ENCODE results near the gene CD40. TPM values are rescaled to one million over a fixed set of nuclear protein-coding genes. Genes with fewer than 3 reads are reported as not detected.
A peak's percentile ranks its signal among the peaks of the same experiment; 100 is the strongest.

The CD40 gene
- total RNA-seq, 1 donor from 2014 or later, result 35.7 TPM

DNA sequence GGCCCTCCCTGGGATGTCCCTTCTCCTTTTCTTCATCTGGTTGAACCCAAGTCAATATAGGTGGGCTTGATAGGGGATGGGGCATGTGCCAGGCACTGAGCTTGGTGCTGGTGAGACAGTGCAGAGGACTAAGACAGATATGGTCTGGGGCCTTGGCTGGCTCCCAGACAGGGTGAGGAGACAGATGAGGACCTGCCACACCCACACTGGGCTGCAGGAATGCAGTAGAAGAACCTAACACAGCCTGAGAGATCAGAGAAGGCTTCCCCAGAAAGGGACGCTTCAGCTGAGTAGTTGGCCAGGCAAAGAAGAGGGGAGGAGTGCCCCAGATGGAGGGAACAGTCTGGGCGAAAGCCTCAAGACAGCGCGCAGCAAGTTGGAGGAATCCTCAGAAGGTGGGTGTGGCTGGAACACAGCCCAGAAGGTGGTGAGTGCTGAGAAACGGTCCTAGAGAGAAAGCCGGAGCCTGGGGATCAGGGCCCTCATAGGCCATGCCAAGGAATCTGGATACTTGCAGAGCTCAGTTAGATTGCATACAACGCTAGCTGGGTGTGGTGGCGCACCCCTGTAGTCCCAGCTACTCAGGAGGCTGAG lies 26.4 kb downstream of the CD40 start:
- intact Hi-C loops (cut with DNase I), result no loop called here
- Histone ChIP-seq H3K4me1 (no peaks in the 10 kb centered on the region), H3K27me3 (ENCODE audit: low read depth) (peaks cover 42% of the 10 kb centered on the region), H3K9me3 (no peaks in the 10 kb centered on the region), H3K27ac (no peak overlapping the region), H3K4me3 (no peak overlapping the region), H3K36me3 (no peaks in the 10 kb centered on the region)
- DNase-seq (no peak), ATAC-seq (no peak)
- TF ChIP-seq CTCF (IDR thresholded peaks at IDR 0.05), result no peak

- H3K9me3 ChIP-seq, result no peaks in the 10 kb centered on the region
- ATAC-seq, result no peak
These were observed 27.6 kb downstream of the CD40 start for GRCh38 chr20:46145713-46146112.

GRCh38 chr20:46148313-46149208 lies 30.4 kb downstream of the CD40 start:
- no peak for TF ChIP-seq CTCF (IDR thresholded peaks at IDR 0.05)
- no peak for ATAC-seq
- H3K27me3 ChIP-seq (ENCODE audit: low read depth), result peaks cover 35% of the 10 kb centered on the region

More at GRCh38 chr20:46145713-46146112, 27.6 kb downstream of the CD40 start:
- H3K36me3 ChIP-seq, result no peaks in the 10 kb centered on the region
- no peaks in the 10 kb centered on the region for H3K4me1 ChIP-seq
- DNase-seq, result no peak
- intact Hi-C loops (cut with DNase I), result no loop called here
- no peak overlapping the region for H3K4me3 ChIP-seq
- no peak for TF ChIP-seq CTCF (IDR thresholded peaks at IDR 0.05)
- peaks cover 39% of the 10 kb centered on the region for H3K27me3 ChIP-seq (ENCODE audit: low read depth)
- H3K27ac ChIP-seq, result no peak overlapping the region

GRCh38 chr20:46150943-46151342 lies 32.8 kb downstream of the CD40 start:
- TF ChIP-seq CTCF (IDR thresholded peaks at IDR 0.05), result no peak
- intact Hi-C loops (cut with DNase I), result no loop called here
- Histone ChIP-seq H3K27ac (no peak overlapping the region), H3K4me3 (no peak overlapping the region), H3K27me3 (ENCODE audit: low read depth) (peaks cover 29% of the 10 kb centered on the region), H3K36me3 (no peaks in the 10 kb centered on the region), H3K4me1 (no peaks in the 10 kb centered on the region), H3K9me3 (no peaks in the 10 kb centered on the region)
- ATAC-seq (no peak), DNase-seq (no peak)

More at GRCh38 chr20:46148313-46149208, 30.4 kb downstream of the CD40 start:
- Histone ChIP-seq H3K36me3 (no peaks in the 10 kb centered on the region), H3K27ac (no peak overlapping the region), H3K4me1 (no peaks in the 10 kb centered on the region), H3K9me3 (no peaks in the 10 kb centered on the region), H3K4me3 (no peak overlapping the region)
- intact Hi-C loops (cut with DNase I), result no loop called here
- no peak for DNase-seq

GRCh38 chr20:46151936-46152335 lies 33.8 kb downstream of the CD40 start:
- Histone ChIP-seq H3K27me3 (ENCODE audit: low read depth) (peaks cover 29% of the 10 kb centered on the region), H3K9me3 (no peaks in the 10 kb centered on the region), H3K27ac (no peak overlapping the region), H3K4me3 (no peak overlapping the region), H3K36me3 (no peaks in the 10 kb centered on the region), H3K4me1 (no peaks in the 10 kb centered on the region)
- intact Hi-C loops (cut with DNase I), result no loop called here
- ATAC-seq, result no peak
- DNase-seq, result no peak
- peak; percentile 31 for TF ChIP-seq CTCF (IDR thresholded peaks at IDR 0.05)
